DND-41 (cell line): ENCODE measurements around the gene BIRC2.
"Not testable (repeated sequence)": the region's sequence is repeated elsewhere in the genome, so short reads cannot be mapped to it uniquely, and the experiment has no call there.

Source experiments
- ATAC-seq: fragments of 200-7000 bp; cut with Tn5 transposase; 3 replicates; pipeline ENCODE4 v1.9.1; 2021; ENCODE audit warnings: low read depth; ENCODE audit not compliant: insufficient read depth
- DNase-seq: peaks from one replicate; pipeline ENCODE4 v3.0.0-alpha.2; 2020
- H2AFZ ChIP-seq: 2 replicates; pipeline ENCODE4 v1.6.0; 2012; ENCODE audit warnings: low read depth, low read length
- H3K27ac ChIP-seq: 2 replicates; pipeline ENCODE4 v1.5.1; 2012; ENCODE audit warnings: low read length, inconsistent platforms
- H3K27me3 ChIP-seq: fragments of 200-600 bp; sonication (generic); 2 replicates; pipeline ENCODE4 v1.6.0; 2012; ENCODE audit warnings: low read length, mild to moderate bottlenecking, inconsistent platforms; ENCODE audit not compliant: insufficient read depth, poor library complexity
- H3K36me3 ChIP-seq: 2 replicates; pipeline ENCODE4 v1.5.1; 2012; ENCODE audit warnings: low read length, inconsistent platforms; ENCODE audit not compliant: insufficient read depth
- H3K4me1 ChIP-seq: 2 replicates; pipeline ENCODE4 v1.5.1; 2012; ENCODE audit warnings: mild to moderate bottlenecking, low read length; ENCODE audit not compliant: insufficient read depth
- H3K4me2 ChIP-seq: 2 replicates; pipeline ENCODE4 v1.6.0; 2012; ENCODE audit warnings: mild to moderate bottlenecking, moderate library complexity, low read length, inconsistent platforms; ENCODE audit not compliant: insufficient read depth
- H3K4me3 ChIP-seq, 2 experiments: fragments of 200-600 bp in 1 of 2; shearing (Covaris generic) in 1 of 2; 2 replicates each; pipeline ENCODE4 v1.5.1; 2012 to 2016; ENCODE audit warnings: inconsistent platforms in 2 of 2, low read length in 2 of 2, mild to moderate bottlenecking in 2 of 2, low read depth in 1 of 2, moderate library complexity in 1 of 2
- H3K79me2 ChIP-seq: 2 replicates; pipeline ENCODE4 v1.6.0; 2012; ENCODE audit warnings: low read length, inconsistent platforms; ENCODE audit not compliant: insufficient read depth
- H3K9ac ChIP-seq: 2 replicates; pipeline ENCODE4 v1.6.0; 2012; ENCODE audit warnings: low read depth, mild to moderate bottlenecking, inconsistent platforms, low read length, moderate library complexity
- H3K9me3 ChIP-seq: 2 replicates; pipeline ENCODE4 v1.5.1; 2012; ENCODE audit warnings: low read length, moderate library complexity, mild to moderate bottlenecking, inconsistent platforms; ENCODE audit not compliant: insufficient read depth, severe bottlenecking
- H4K20me1 ChIP-seq: 2 replicates; pipeline ENCODE4 v1.6.0; 2012; ENCODE audit warnings: low read length; ENCODE audit not compliant: insufficient read depth
- EZH2 ChIP-seq: IDR thresholded peaks from 3 replicates; pipeline ENCODE4 v1.6.1; 2012; ENCODE audit warnings: borderline replicate concordance, low read depth, mild to moderate bottlenecking, moderate library complexity, low read length, inconsistent platforms; ENCODE audit not compliant: severe bottlenecking
- TF ChIP-seq, protein P1 (sequence below): IDR thresholded peaks from 2 replicates; pipeline ENCODE4 v1.5.1; 2012; ENCODE audit warnings: borderline replicate concordance, low read length, moderate library complexity, mild to moderate bottlenecking; ENCODE audit not compliant: poor library complexity, severe bottlenecking; ENCODE audit errors: extremely low read depth

The BIRC2 gene

DNA sequence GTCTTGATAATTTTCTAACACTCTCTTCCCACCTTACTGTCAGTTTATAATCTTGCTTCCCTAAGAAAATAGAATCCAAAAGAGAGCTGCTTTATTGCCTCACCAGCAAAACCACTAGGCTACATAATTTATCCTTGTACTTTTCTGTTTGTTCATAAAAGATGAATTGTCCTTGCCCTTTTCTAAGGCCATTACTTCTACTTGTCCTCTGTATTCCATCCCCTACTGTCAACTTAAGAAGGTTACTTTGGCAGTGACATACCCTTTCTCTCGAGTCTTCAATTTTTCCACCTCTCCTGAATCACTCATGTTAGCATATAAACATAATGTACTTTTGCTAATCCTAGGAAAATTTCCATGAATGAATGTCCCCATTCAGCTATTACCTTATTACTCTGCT lies 18.0 kb downstream of the BIRC2 start:
- Histone ChIP-seq H3K27me3 (no peaks in the 10 kb centered on the region), H3K36me3 (peaks cover 51% of the 10 kb centered on the region), H4K20me1 (peaks cover 10% of the 10 kb centered on the region), H2AFZ (no peak overlapping the region), H3K4me3 (no peak overlapping the region), H3K79me2 (no peaks in the 10 kb centered on the region), H3K4me2 (no peak overlapping the region), H3K9ac (no peak overlapping the region), H3K4me1 (peaks cover 32% of the 10 kb centered on the region), H3K9me3 (no peaks in the 10 kb centered on the region), H3K27ac (no peak overlapping the region)
- TF ChIP-seq EZH2 = no peak
- TF ChIP-seq, protein P1, sequence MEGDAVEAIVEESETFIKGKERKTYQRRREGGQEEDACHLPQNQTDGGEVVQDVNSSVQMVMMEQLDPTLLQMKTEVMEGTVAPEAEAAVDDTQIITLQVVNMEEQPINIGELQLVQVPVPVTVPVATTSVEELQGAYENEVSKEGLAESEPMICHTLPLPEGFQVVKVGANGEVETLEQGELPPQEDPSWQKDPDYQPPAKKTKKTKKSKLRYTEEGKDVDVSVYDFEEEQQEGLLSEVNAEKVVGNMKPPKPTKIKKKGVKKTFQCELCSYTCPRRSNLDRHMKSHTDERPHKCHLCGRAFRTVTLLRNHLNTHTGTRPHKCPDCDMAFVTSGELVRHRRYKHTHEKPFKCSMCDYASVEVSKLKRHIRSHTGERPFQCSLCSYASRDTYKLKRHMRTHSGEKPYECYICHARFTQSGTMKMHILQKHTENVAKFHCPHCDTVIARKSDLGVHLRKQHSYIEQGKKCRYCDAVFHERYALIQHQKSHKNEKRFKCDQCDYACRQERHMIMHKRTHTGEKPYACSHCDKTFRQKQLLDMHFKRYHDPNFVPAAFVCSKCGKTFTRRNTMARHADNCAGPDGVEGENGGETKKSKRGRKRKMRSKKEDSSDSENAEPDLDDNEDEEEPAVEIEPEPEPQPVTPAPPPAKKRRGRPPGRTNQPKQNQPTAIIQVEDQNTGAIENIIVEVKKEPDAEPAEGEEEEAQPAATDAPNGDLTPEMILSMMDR = no peak
- ATAC-seq = no peak
- DNase-seq = no peak

DNA sequence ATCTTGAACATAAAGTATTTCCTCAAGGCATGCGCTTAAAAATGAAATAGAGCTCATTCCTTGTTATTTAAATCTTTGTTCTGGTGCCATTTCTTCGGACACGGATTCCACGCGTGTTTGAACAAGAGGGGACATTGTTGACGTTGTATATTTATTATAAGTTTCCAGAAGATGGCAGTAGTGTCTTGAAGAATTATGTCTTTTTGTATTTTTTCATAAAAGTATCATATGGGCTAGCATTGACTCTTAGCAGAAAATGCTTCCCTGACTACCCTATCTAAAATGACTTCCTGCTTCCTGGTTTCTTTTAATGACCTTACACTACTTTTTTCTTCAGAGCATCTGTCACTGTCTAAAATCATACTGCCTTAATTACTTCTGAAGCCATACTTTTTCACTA lies 20.4 kb downstream of the BIRC2 start:
- TF ChIP-seq EZH2 = no peak
- TF ChIP-seq, protein P1 = peak; percentile 45
- Histone ChIP-seq H4K20me1 (no peaks in the 10 kb centered on the region), H3K4me2 (no peak overlapping the region), H3K27ac (no peak overlapping the region), H3K9me3 (no peaks in the 10 kb centered on the region), H2AFZ (no peak overlapping the region), H3K9ac (no peak overlapping the region), H3K36me3 (peaks cover 49% of the 10 kb centered on the region), H3K27me3 (no peaks in the 10 kb centered on the region), H3K4me3 (no peak overlapping the region), H3K4me1 (peaks cover 9% of the 10 kb centered on the region), H3K79me2 (no peaks in the 10 kb centered on the region)
- DNase-seq (no peak), ATAC-seq (peak; percentile 58; the same call in 2 of the 3 replicates)

DNA sequence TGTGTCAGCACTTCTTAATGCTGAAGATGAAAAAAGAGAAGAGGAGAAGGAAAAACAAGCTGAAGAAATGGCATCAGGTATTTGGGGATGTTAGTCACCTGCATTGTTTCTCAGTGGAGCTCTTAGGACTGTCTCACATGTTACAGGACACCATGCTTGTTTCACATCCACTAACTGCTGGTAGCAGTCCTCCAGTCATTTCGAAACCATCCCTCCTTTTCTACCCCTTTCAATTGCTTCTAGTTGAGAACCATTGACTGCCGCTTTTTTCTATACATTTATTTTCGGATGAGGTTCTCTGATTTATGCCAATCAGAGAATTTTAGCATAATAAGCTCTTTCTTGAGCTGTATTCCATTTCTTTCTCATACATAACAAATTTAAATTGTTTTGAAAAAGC lies 21.5 kb downstream of the BIRC2 start:
- Histone ChIP-seq H3K9me3 (no peaks in the 10 kb centered on the region), H3K79me2 (no peaks in the 10 kb centered on the region), H2AFZ (no peak overlapping the region), H3K27ac (no peak overlapping the region), H3K9ac (no peak overlapping the region), H4K20me1 (no peaks in the 10 kb centered on the region), H3K36me3 (peaks cover 44% of the 10 kb centered on the region), H3K27me3 (no peaks in the 10 kb centered on the region), H3K4me3 (no peak overlapping the region), H3K4me2 (no peak overlapping the region), H3K4me1 (no peaks in the 10 kb centered on the region)
- DNase-seq (no peak), ATAC-seq (no peak)
- no peak for TF ChIP-seq EZH2
- TF ChIP-seq, protein P1 = no peak

DNA sequence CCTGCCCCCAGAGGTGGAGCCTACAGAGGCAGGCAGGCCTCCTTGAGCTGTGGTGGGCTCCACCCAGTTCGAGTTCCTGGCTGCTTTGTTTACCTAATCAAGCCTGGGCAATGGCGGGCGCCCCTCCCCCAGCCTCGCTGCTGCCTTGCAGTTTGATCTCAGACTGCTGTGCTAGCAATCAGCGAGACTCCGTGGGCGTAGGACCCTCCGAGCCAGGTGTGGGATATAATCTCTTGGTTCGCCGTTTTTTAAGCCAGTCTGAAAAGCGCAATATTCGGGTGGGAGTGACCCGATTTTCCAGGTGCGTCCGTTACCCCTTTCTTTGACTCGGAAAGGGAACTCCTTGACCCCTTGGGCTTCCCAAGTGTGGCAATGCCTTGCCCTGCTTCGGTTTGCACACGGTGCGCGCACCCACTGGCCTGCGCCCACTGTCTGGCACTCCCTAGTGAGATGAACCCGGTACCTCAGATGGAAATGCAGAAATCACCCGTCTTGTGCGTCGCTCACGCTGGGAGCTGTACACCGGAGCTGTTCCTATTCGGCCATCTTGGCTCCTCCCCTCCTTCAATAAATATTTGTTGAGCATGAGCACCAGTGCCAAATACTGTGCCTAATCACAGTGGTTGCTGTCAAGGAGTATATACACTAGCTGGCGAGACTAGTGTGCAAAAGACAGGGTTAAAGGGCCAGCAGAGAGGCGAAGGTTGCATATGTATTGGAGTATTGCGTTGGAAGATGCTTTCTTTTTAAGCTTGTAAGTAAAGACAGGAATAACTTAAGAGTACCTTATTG lies 27.8 kb downstream of the BIRC2 start:
- not testable (repeated sequence) for ATAC-seq, H3K9me3 ChIP-seq, H4K20me1 ChIP-seq, H3K4me3 ChIP-seq, H2AFZ ChIP-seq, H3K4me1 ChIP-seq, H3K27ac ChIP-seq, H3K4me2 ChIP-seq, DNase-seq, H3K9ac ChIP-seq, H3K27me3 ChIP-seq
- Histone ChIP-seq H3K36me3 (peaks cover 33% of the 10 kb centered on the region), H3K79me2 (peaks cover 10% of the 10 kb centered on the region; the same call in 1 of the 2 replicates)
